Activated CD8-positive, alpha-beta T cell treated with anti-CD3 and anti-CD28 coated beads for 36 hours (primary cell): ENCODE measurements around the gene RPL15. TPM values are rescaled to one million over a fixed set of nuclear protein-coding genes. Genes with fewer than 3 reads are reported as not detected.
A peak's percentile ranks its signal among the peaks of the same experiment; 100 is the strongest.

Experiments used
- ATAC-seq: fragments of 200-7000 bp; cut with Tn5 transposase; one replicate; pipeline ENCODE4 v1.10.0; 2021; ENCODE audit warnings: mild to moderate bottlenecking, moderate library complexity
- CTCF ChIA-PET: fragments of 350-600 bp; sonication (Branson Sonifier 250); formaldehyde crosslinking; loops from one replicate; lab custom pipeline; 2021; ENCODE audit warnings: antibody characterized with exemption; lab: Charles Lee
- POLR2A ChIA-PET: fragments of 350-600 bp; sonication (Branson Sonifier 250); formaldehyde crosslinking; loops from one replicate; lab custom pipeline; 2021; ENCODE audit warnings: antibody characterized with exemption; lab: Charles Lee
- DNase-seq: peaks from one replicate; pipeline ENCODE4 v3.0.0-alpha.2; 2020
- H3K27ac Mint-ChIP-seq: one replicate; pipeline ENCODE4 v1.8.0; 2021; ENCODE audit warnings: mild to moderate bottlenecking, mixed read lengths
- H3K27me3 Mint-ChIP-seq: one replicate; pipeline ENCODE4 v1.8.0; 2021; ENCODE audit warnings: mixed read lengths
- H3K36me3 Mint-ChIP-seq: one replicate; pipeline ENCODE4 v1.8.0; 2021; ENCODE audit warnings: low read depth, mixed read lengths
- H3K4me1 Mint-ChIP-seq: one replicate; pipeline ENCODE4 v1.8.0; 2021; ENCODE audit warnings: low read depth, mixed read lengths
- H3K4me3 Mint-ChIP-seq: one replicate; pipeline ENCODE4 v1.8.0; 2021; ENCODE audit warnings: mild to moderate bottlenecking, moderate library complexity, mixed read lengths
- H3K9me3 Mint-ChIP-seq: one replicate; pipeline ENCODE4 v1.8.0; 2021; ENCODE audit warnings: mixed read lengths
- intact Hi-C: fragments of 100-400 bp; cut with micrococcal nuclease; formaldehyde crosslinking; loops from one replicate; pipeline ENCODE4 v1.10.0; 2022
- total RNA-seq, 2 experiments: library from RNA; stranded (reverse); gene quantifications; one replicate each; pipeline ENCODE4 v1.2.3, GENCODE V29; 2021
- TF ChIP-seq, protein P1 (sequence below): fragments of 200-600 bp; IDR thresholded peaks from one replicate; pipeline ENCODE4 v1.8.0; 2022; ENCODE audit warnings: antibody characterized with exemption, mild to moderate bottlenecking

RPL15 gene
- total RNA-seq, 2 experiments from 2014 or later: 2,671 to 2,747 TPM

DNA sequence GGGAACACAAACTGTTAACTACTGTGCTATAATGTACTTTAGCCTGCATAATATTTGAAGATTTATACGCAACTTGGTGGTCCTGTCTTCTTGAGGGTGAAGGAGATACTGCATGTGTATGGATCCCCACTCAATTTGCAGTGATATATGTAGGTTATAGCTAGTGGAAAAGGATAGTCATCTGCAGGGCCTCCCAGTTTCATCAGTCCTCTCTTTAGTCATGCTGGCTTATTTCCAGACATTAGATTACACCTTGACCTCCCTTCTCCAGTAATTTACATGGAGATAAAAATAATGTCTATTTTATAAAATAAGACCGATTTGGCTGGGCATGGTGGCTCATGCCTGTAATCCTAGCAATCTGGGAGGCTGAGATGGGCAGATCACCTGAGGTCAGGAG is 31.8 kb downstream of the RPL15 start:
- no peak for ATAC-seq

DNA sequence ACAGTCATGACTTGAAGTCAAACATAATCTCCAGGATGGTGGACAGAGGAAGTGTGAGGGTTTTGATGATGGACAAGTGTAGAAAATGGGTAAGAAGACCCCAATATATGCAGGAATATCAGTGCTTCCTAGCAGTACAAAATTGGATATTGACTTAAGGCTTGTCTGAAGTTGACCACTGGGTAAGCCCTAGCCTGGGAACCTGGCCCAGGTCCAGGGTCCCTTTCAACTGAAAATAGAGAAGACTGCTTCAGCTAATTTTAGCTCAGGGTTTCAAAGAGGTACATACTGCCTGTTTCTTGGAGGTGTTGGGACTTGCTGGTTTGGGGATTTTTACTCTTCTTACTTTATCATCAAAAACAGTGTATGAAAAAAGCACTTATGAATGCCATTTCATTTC is 32.9 kb downstream of the RPL15 start:
- no peaks in the 10 kb centered on the region for H3K9me3 Mint-ChIP-seq
- H3K4me3 Mint-ChIP-seq: peak overlapping the region; percentile 69
- intact Hi-C loops: no loop called here
- H3K27me3 Mint-ChIP-seq: no peaks in the 10 kb centered on the region
- peak overlapping the region; percentile 86 for H3K27ac Mint-ChIP-seq
- ChIA-PET CTCF (interaction anchor here (1.0 kb wide), 1 partner anchor 9 kb away, joined by 3 read pairs; no protein-coding TSS in a partner anchor), POLR2A (interaction anchor here (1.2 to 6.1 kb wide), 2 partner anchors 26 to 32 kb away, joined by 3 to 53 read pairs; partner anchors contain the start of genes NKIRAS1 and RPL15)
- peaks cover 4% of the 10 kb centered on the region for H3K36me3 Mint-ChIP-seq
- H3K4me1 Mint-ChIP-seq: peaks cover 62% of the 10 kb centered on the region
- peak; percentile 21 for DNase-seq
- TF ChIP-seq, protein P1, sequence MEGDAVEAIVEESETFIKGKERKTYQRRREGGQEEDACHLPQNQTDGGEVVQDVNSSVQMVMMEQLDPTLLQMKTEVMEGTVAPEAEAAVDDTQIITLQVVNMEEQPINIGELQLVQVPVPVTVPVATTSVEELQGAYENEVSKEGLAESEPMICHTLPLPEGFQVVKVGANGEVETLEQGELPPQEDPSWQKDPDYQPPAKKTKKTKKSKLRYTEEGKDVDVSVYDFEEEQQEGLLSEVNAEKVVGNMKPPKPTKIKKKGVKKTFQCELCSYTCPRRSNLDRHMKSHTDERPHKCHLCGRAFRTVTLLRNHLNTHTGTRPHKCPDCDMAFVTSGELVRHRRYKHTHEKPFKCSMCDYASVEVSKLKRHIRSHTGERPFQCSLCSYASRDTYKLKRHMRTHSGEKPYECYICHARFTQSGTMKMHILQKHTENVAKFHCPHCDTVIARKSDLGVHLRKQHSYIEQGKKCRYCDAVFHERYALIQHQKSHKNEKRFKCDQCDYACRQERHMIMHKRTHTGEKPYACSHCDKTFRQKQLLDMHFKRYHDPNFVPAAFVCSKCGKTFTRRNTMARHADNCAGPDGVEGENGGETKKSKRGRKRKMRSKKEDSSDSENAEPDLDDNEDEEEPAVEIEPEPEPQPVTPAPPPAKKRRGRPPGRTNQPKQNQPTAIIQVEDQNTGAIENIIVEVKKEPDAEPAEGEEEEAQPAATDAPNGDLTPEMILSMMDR: no peak
- ATAC-seq: no peak

More for the DNA sequence above, 31.8 kb downstream of the RPL15 start:
- intact Hi-C loops: no loop called here
- no peak for DNase-seq
- Mint-ChIP-seq H3K9me3 (no peaks in the 10 kb centered on the region), H3K36me3 (no peaks in the 10 kb centered on the region), H3K27ac (no peak overlapping the region), H3K27me3 (peaks cover 6% of the 10 kb centered on the region), H3K4me3 (no peak overlapping the region), H3K4me1 (peaks cover 60% of the 10 kb centered on the region)
- TF ChIP-seq, protein P1: no peak
- CTCF ChIA-PET: no interaction called here
- POLR2A ChIA-PET: interaction anchor here (6.1 kb wide), 1 partner anchor 31 kb away, joined by 53 read pairs; the partner anchor contains the start of genes NKIRAS1 and RPL15

DNA sequence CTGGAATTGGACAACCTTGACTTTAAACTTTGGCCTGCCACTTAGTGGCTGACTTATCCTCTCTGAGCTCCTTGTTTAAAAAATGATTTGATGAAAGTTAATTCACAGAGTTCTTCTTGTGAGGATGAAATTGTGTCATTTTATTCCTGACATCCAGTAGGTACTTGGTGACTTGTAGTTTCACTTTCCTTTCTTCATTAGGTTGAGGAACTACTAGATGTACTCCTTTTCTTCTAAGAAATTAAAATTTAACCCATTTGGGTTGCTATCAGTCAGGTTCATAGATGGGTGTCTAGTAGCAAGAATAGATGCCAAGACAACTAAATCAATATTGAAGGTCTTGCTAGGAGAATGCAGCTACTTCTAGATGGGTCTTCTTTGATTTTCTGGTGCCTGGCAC is 33.4 kb downstream of the RPL15 start:
- ATAC-seq: no peak
- no peaks in the 10 kb centered on the region for H3K9me3 Mint-ChIP-seq
- TF ChIP-seq, protein P1: no peak
- peak overlapping the region; percentile 69 for H3K4me3 Mint-ChIP-seq
- H3K4me1 Mint-ChIP-seq: peaks cover 66% of the 10 kb centered on the region
- intact Hi-C loops: no loop called here
- POLR2A ChIA-PET: interaction anchor here (1.2 to 6.1 kb wide), 2 partner anchors 27 to 33 kb away, joined by 3 to 53 read pairs; partner anchors contain the start of genes NKIRAS1 and RPL15
- peaks cover 5% of the 10 kb centered on the region for H3K36me3 Mint-ChIP-seq
- DNase-seq: no peak
- peak overlapping the region; percentile 86 for H3K27ac Mint-ChIP-seq
- H3K27me3 Mint-ChIP-seq: no peaks in the 10 kb centered on the region
- CTCF ChIA-PET: interaction anchor here (1.0 kb wide), 1 partner anchor 8 kb away, joined by 3 read pairs; no protein-coding TSS in a partner anchor

DNA sequence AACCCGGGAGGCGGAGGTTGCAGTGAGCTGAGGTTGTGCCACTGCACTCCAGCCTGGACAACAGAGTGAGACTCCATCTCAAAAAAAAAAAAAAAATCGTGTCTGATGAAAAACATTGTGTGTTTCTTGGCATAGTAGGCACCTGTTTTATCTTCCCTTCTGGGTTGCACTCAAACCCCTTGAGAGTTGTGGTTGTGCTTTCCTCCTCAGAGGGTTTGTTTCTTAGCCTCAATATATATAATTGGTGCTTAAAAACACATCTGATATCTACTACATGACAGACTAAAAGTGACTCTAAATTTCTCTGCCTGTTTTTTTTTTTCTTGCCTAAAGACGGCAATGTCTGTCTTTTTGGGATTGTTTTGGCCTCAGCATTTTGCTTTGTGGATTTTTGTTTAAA is 35.7 kb downstream of the RPL15 start:
- TF ChIP-seq, protein P1: no peak
- no peak overlapping the region for H3K4me3 Mint-ChIP-seq
- ATAC-seq: no peak
- intact Hi-C loops: no loop called here
- ChIA-PET POLR2A (interaction anchor here (1.5 kb wide), 1 partner anchor 35 kb away, joined by 6 read pairs; the partner anchor contains the start of genes NKIRAS1 and RPL15), CTCF (interaction anchor here (1.1 kb wide), 1 partner anchor 47 kb away, joined by 3 read pairs; no protein-coding TSS in a partner anchor)
- no peaks in the 10 kb centered on the region for H3K9me3 Mint-ChIP-seq
- no peaks in the 10 kb centered on the region for H3K27me3 Mint-ChIP-seq
- peaks cover 66% of the 10 kb centered on the region for H3K4me1 Mint-ChIP-seq
- peaks cover 6% of the 10 kb centered on the region for H3K36me3 Mint-ChIP-seq
- no peak for DNase-seq
- no peak overlapping the region for H3K27ac Mint-ChIP-seq

DNA sequence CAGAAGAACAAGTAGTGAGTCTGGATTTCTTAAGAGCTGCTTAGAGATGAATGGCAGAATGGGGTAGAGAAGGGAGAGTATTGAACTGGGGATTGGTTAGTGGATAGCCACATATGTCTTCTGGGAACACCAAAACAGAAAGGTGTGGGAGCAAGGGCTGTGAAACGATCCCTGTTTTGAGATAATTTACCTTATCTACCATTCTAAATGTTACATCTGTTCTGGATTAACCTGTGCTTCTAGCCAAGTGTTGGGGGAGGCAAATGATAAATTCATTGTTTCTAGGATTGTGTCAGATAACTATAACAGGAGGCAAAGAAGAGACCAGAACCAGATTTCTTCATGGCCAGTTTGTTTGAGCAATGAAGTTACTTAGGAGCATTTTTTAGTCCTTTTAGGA is 36.6 kb downstream of the RPL15 start:
- no peaks in the 10 kb centered on the region for H3K9me3 Mint-ChIP-seq
- POLR2A ChIA-PET: interaction anchor here (1.5 kb wide), 1 partner anchor 36 kb away, joined by 6 read pairs; the partner anchor contains the start of genes NKIRAS1 and RPL15
- no peaks in the 10 kb centered on the region for H3K27me3 Mint-ChIP-seq
- no peak for ATAC-seq
- TF ChIP-seq, protein P1: no peak
- CTCF ChIA-PET: interaction anchor here (1.1 kb wide), 1 partner anchor 46 kb away, joined by 3 read pairs; no protein-coding TSS in a partner anchor
- peak overlapping the region; percentile 7 for H3K27ac Mint-ChIP-seq
- intact Hi-C loops: no loop called here
- peaks cover 6% of the 10 kb centered on the region for H3K36me3 Mint-ChIP-seq
- H3K4me1 Mint-ChIP-seq: peaks cover 65% of the 10 kb centered on the region
- no peak for DNase-seq
- no peak overlapping the region for H3K4me3 Mint-ChIP-seq
